Endothelial cell of umbilical vein (primary cell): ENCODE results near the gene SH3PXD2A. TPM values are rescaled to one million over a fixed set of nuclear protein-coding genes. Genes with fewer than 3 reads are reported as not detected.

Source experiments
- BruUV-seq: library from RNA; stranded (reverse); fragments of 400-500 nt; replicated peaks from 2 replicates; lab custom pipeline; 2021; lab: Mats Ljungman, UMichigan
- CTCF ChIA-PET: fragments of 300-600, 350-600 bp; sonication (Branson Sonifier 250); formaldehyde crosslinking; loops from one replicate; lab custom pipeline; 2021; ENCODE audit warnings: antibody characterized with exemption, inconsistent platforms; lab: Charles Lee
- POLR2A ChIA-PET: fragments of 300-600, 350-600 bp; sonication (Branson Sonifier 250); formaldehyde crosslinking; loops from one replicate; lab custom pipeline; 2021; ENCODE audit warnings: antibody characterized with exemption, inconsistent platforms; lab: Charles Lee
- DNase-seq: peaks from one replicate; pipeline ENCODE4 v3.0.0-alpha.2; 2011; ENCODE audit warnings: low read depth, low spot score
- FAIRE-seq: peaks from 2 replicates; lab custom pipeline; 2011; peaks lifted over from hg19 to GRCh38; lab: Jason Lieb, UNC
- H2AFZ ChIP-seq: 2 replicates; pipeline ENCODE4 v1.6.0; 2012; ENCODE audit warnings: low read depth, low read length, control low read depth, inconsistent platforms
- H3K27ac ChIP-seq: 2 replicates; pipeline ENCODE4 v1.5.1; 2011; ENCODE audit warnings: low read depth, mild to moderate bottlenecking, control low read depth, low read length, moderate library complexity; ENCODE audit not compliant: insufficient read depth
- H3K27me3 ChIP-seq, 2 experiments: 2 replicates each; pipeline versions ENCODE4 v1.6.0 to v1.6.1; 2011; ENCODE audit warnings: low read length in 2 of 2, mixed read lengths in 1 of 2; ENCODE audit not compliant: control insufficient read depth in 2 of 2, insufficient read depth in 2 of 2
- H3K36me3 ChIP-seq, 2 experiments: 2 replicates in 1 of 2; 3 replicates in 1 of 2; pipeline ENCODE4 v1.5.1; 2011; ENCODE audit warnings: low read length in 2 of 2, mild to moderate bottlenecking in 1 of 2, moderate library complexity in 1 of 2; ENCODE audit not compliant: control insufficient read depth in 2 of 2, insufficient read depth in 2 of 2; ENCODE audit errors: extremely low read depth in 1 of 2
- H3K4me1 ChIP-seq: 3 replicates; pipeline ENCODE4 v1.5.1; 2011; ENCODE audit warnings: mild to moderate bottlenecking, low read length; ENCODE audit not compliant: control insufficient read depth, insufficient read depth; ENCODE audit errors: extremely low read depth
- H3K4me2 ChIP-seq: 2 replicates; pipeline ENCODE4 v1.6.1; 2011; ENCODE audit warnings: low read length, control low read depth, mixed read lengths; ENCODE audit not compliant: insufficient read depth
- H3K4me3 ChIP-seq, 3 experiments: fragments of 200-600 bp in 1 of 3; sonication (generic), shearing (Covaris generic) in 1 of 3; replicated peaks in 1 of 3; 2 replicates each; pipeline ENCODE4 v1.5.1; 2011 to 2016; ENCODE audit warnings: control low read depth in 3 of 3, low read length in 3 of 3, mild to moderate bottlenecking in 2 of 3, inconsistent platforms in 1 of 3, low read depth in 1 of 3, moderate library complexity in 1 of 3; ENCODE audit not compliant: insufficient read depth in 1 of 3
- H3K79me2 ChIP-seq: 2 replicates; pipeline ENCODE4 v1.6.0; 2012; ENCODE audit warnings: low read length, inconsistent platforms; ENCODE audit not compliant: control insufficient read depth, insufficient read depth
- H3K9ac ChIP-seq: replicated peaks from 2 replicates; pipeline ENCODE3; 2011; ENCODE audit warnings: low read length, control low read depth; ENCODE audit not compliant: insufficient read depth; ENCODE audit errors: extremely low read depth
- H3K9me1 ChIP-seq: replicated peaks from 3 replicates; pipeline ENCODE4 v1.6.0; 2011; ENCODE audit warnings: mild to moderate bottlenecking, low read length; ENCODE audit not compliant: control insufficient read depth, insufficient read depth; ENCODE audit errors: extremely low read depth
- H3K9me3 ChIP-seq: replicated peaks from 2 replicates; pipeline ENCODE4 v1.5.1; 2012; ENCODE audit warnings: low read length, inconsistent platforms; ENCODE audit not compliant: control insufficient read depth, insufficient read depth
- H4K20me1 ChIP-seq: replicated peaks from 2 replicates; pipeline ENCODE3; 2011; ENCODE audit warnings: mild to moderate bottlenecking, low read length; ENCODE audit not compliant: control insufficient read depth, insufficient read depth; ENCODE audit errors: extremely low read depth
- CTCF ChIP-seq, 2 donors: IDR thresholded peaks; 1 replicate in 1 of 2; 2 replicates in 1 of 2; pipeline ENCODE4 v1.5.1; 2011; ENCODE audit warnings: low read length in 2 of 2, mild to moderate bottlenecking in 2 of 2, moderate library complexity in 2 of 2, control low read depth in 1 of 2, inconsistent platforms in 1 of 2, low read depth in 1 of 2; ENCODE audit not compliant: insufficient read depth in 1 of 2; ENCODE audit errors: extremely low read depth in 1 of 2
- EZH2 ChIP-seq: IDR thresholded peaks from 2 replicates; pipeline ENCODE4 v1.6.1; 2012; ENCODE audit warnings: borderline replicate concordance, low read depth, mild to moderate bottlenecking, moderate library complexity, low read length, inconsistent platforms; ENCODE audit not compliant: severe bottlenecking
- FOS ChIP-seq: IDR thresholded peaks from 2 replicates; pipeline ENCODE4 v1.6.1; 2011; ENCODE audit warnings: mild to moderate bottlenecking, low read length, moderate library complexity, borderline replicate concordance; ENCODE audit not compliant: insufficient read depth
- GATA2 ChIP-seq: IDR thresholded peaks from 2 replicates; pipeline ENCODE4 v1.7.0; 2011; ENCODE audit warnings: low read depth, mild to moderate bottlenecking, moderate library complexity, mixed read lengths, low read length; ENCODE audit not compliant: insufficient read length, insufficient read depth
- JUN ChIP-seq: IDR thresholded peaks from 2 replicates; pipeline ENCODE4 v1.6.1; 2011; ENCODE audit warnings: borderline replicate concordance, low read depth; ENCODE audit not compliant: insufficient read length, insufficient read depth
- MAX ChIP-seq: IDR thresholded peaks from 2 replicates; pipeline ENCODE4 v1.6.1; 2011; ENCODE audit not compliant: insufficient read depth, insufficient read length
- MYC ChIP-seq: IDR thresholded peaks from one replicate; pipeline ENCODE4 v1.6.1; 2011; ENCODE audit warnings: mild to moderate bottlenecking, low read depth, low read length
- POLR2A ChIP-seq: IDR thresholded peaks from 2 replicates; pipeline ENCODE4 v1.6.1; 2012; ENCODE audit warnings: low read depth, mild to moderate bottlenecking, control low read depth, low read length
- POLR2AphosphoS5 ChIP-seq: IDR thresholded peaks from 2 replicates; pipeline ENCODE4 v1.6.1; 2012; ENCODE audit warnings: low read depth, mild to moderate bottlenecking, control low read depth, low read length, moderate library complexity; ENCODE audit not compliant: insufficient read depth
- dilution Hi-C: fragments of 300-500 bp; cut with MboI; formaldehyde crosslinking; loops from one replicate; pipeline ENCODE4 v1.15.0; 2019; ENCODE audit warnings: low sequenced_read_pairs; ENCODE audit not compliant: extremely low pct_ligation_motif_present
- intact Hi-C: fragments of 100-400 bp; cut with micrococcal nuclease; formaldehyde crosslinking; loops from one replicate; pipeline ENCODE4 v1.10.0; 2022
- polyA plus RNA-seq, 4 experiments: library from polyadenylated mRNA; depleted of rRNA in 3 of 4; stranded (reverse) in 3 of 4; unstranded in 1 of 4; fragments of >200 nt; gene quantifications; 2 replicates each; pipeline versions ENCODE4 v1.2.1 to v1.2.3, GENCODE V29; 2011 to 2012; ENCODE audit warnings: missing spikeins in 1 of 4
- total RNA-seq: library from RNA; stranded (reverse); gene quantifications from 2 replicates; pipeline ENCODE4 v1.2.3, GENCODE V29; 2021

Gene SH3PXD2A
- total and polyA plus RNA-seq, 2 donors (not counting 3 experiments of a cell fraction or from before 2014, with no cell fraction given) = 1.4 to 5.1 TPM

GRCh38 chr10:103787331-103787730 is 68.0 kb downstream of the SH3PXD2A start:
- Histone ChIP-seq H3K4me1 (no peaks in the 10 kb centered on the region), H3K27ac (no peak overlapping the region), H3K27me3 (no peaks in the 10 kb centered on the region), H3K9me1 (no peaks in the 10 kb centered on the region), H3K4me3 (no peak overlapping the region), H4K20me1 (no peaks in the 10 kb centered on the region), H3K9me3 (no peaks in the 10 kb centered on the region), H3K36me3 (no peaks in the 10 kb centered on the region), H3K9ac (no peak overlapping the region), H2AFZ (no peak overlapping the region), H3K79me2 (no peaks in the 10 kb centered on the region), H3K4me2 (no peak overlapping the region)
- intact Hi-C loops = no loop called here
- no peak for DNase-seq
- BruUV-seq = no TSS peak
- CTCF ChIA-PET = no interaction called here
- dilution Hi-C loops = no loop called here
- TF ChIP-seq POLR2AphosphoS5 = no peak
- no peak for TF ChIP-seq MYC
- TF ChIP-seq EZH2 = no peak
- TF ChIP-seq GATA2 = no peak
- no peak for TF ChIP-seq MAX
- TF ChIP-seq CTCF (IDR thresholded peaks at IDR 0.05; ENCODE audit: extremely low read depth in 1 of 2, insufficient read depth in 1 of 2, low read depth in 1 of 2, low read length in 2 of 2) = no peak
- TF ChIP-seq JUN = no peak
- TF ChIP-seq POLR2A = no peak
- no peak for TF ChIP-seq FOS
- no peak for FAIRE-seq
- POLR2A ChIA-PET = no interaction called here
